Measurements from ENCODE around the gene ADAM23. TPM values are rescaled to one million over a fixed set of nuclear protein-coding genes. Genes with fewer than 3 reads are reported as not detected.

ADAM23 gene
- total and polyA plus RNA-seq, 2 experiments from 2014 or later, result 11.8 to 15.9 TPM

DNA sequence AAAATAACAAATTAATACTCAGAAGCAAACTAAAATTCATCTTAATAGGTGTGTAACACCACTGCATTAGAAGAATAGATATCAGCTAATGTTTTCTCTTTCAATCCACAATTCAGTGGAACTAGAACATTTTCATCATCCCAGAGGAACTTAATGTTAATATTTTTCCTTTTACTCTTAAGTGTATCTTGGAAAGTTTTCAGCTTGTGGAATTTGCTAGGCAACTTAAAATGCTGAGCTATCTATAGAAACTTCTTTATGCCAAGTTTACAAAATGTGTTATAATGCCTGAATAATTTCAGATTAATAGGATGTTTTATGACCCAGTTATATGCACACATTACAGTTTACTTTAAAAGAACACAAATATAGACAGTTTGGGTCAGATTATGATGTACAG lies 112.4 kb downstream of the ADAM23 start:
- no peak overlapping the region for H3K4me3 ChIP-seq
- no peak for DNase-seq (ENCODE audit: low spot score)
- H4K20me1 ChIP-seq (replicated peaks; ENCODE audit: insufficient read depth), result no peaks in the 10 kb centered on the region
- no peaks in the 10 kb centered on the region for H3K4me1 Mint-ChIP-seq
- H3K27me3 Mint-ChIP-seq (ENCODE audit: insufficient read depth, low read depth, poor library complexity), result no peaks in the 10 kb centered on the region
- no peaks in the 10 kb centered on the region for H3F3A ChIP-seq (replicated peaks; ENCODE audit: low read depth)
- no peak overlapping the region for H3K27ac ChIP-seq (ENCODE audit: low read depth)
- H3K36me3 Mint-ChIP-seq (ENCODE audit: low read depth), result no peaks in the 10 kb centered on the region; the same call in 2 of the 3 replicates
- no peak for ATAC-seq
- no peak overlapping the region for H3K27ac Mint-ChIP-seq
- no peaks in the 10 kb centered on the region for H3K27me3 ChIP-seq (ENCODE audit: insufficient read depth)
- no peaks in the 10 kb centered on the region for H3K36me3 ChIP-seq (ENCODE audit: insufficient read depth)
- H3K9me2 ChIP-seq (ENCODE audit: insufficient read depth), result no peaks in the 10 kb centered on the region
- no peak overlapping the region for H3K4me2 ChIP-seq
- H2AFZ ChIP-seq, result no peak overlapping the region
- no peaks in the 10 kb centered on the region for H3K79me2 ChIP-seq (replicated peaks; ENCODE audit: insufficient read depth)
- no peak overlapping the region for H3K4me3 Mint-ChIP-seq
- H3K9me3 Mint-ChIP-seq, result no peaks in the 10 kb centered on the region
- no peaks in the 10 kb centered on the region for H3K4me1 ChIP-seq (ENCODE audit: insufficient read depth)
- no peak for TF ChIP-seq ZNF114 (CRISPR knock-in tag; IDR thresholded peaks at IDR 0.05)
- TF ChIP-seq, protein P1, sequence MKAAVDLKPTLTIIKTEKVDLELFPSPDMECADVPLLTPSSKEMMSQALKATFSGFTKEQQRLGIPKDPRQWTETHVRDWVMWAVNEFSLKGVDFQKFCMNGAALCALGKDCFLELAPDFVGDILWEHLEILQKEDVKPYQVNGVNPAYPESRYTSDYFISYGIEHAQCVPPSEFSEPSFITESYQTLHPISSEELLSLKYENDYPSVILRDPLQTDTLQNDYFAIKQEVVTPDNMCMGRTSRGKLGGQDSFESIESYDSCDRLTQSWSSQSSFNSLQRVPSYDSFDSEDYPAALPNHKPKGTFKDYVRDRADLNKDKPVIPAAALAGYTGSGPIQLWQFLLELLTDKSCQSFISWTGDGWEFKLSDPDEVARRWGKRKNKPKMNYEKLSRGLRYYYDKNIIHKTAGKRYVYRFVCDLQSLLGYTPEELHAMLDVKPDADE (IDR thresholded peaks at IDR 0.05), result no peak
- no peak for TF ChIP-seq EZH2phosphoT487 (IDR thresholded peaks at IDR 0.05; ENCODE audit: unreplicated experiment)

GRCh38 chr2:206556357-206556949 lies 113.1 kb downstream of the ADAM23 start:
- Histone ChIP-seq H3K79me2 (replicated peaks; ENCODE audit: insufficient read depth) (no peaks in the 10 kb centered on the region), H3F3A (replicated peaks; ENCODE audit: low read depth) (no peaks in the 10 kb centered on the region), H3K4me3 (no peak overlapping the region), H3K27me3 (ENCODE audit: insufficient read depth) (no peaks in the 10 kb centered on the region), H3K4me1 (ENCODE audit: insufficient read depth) (no peaks in the 10 kb centered on the region), H4K20me1 (replicated peaks; ENCODE audit: insufficient read depth) (no peaks in the 10 kb centered on the region), H3K4me2 (no peak overlapping the region), H2AFZ (no peak overlapping the region), H3K36me3 (ENCODE audit: insufficient read depth) (no peaks in the 10 kb centered on the region), H3K27ac (ENCODE audit: low read depth) (no peak overlapping the region), H3K9me2 (ENCODE audit: insufficient read depth) (no peaks in the 10 kb centered on the region)
- TF ChIP-seq, protein P2, sequence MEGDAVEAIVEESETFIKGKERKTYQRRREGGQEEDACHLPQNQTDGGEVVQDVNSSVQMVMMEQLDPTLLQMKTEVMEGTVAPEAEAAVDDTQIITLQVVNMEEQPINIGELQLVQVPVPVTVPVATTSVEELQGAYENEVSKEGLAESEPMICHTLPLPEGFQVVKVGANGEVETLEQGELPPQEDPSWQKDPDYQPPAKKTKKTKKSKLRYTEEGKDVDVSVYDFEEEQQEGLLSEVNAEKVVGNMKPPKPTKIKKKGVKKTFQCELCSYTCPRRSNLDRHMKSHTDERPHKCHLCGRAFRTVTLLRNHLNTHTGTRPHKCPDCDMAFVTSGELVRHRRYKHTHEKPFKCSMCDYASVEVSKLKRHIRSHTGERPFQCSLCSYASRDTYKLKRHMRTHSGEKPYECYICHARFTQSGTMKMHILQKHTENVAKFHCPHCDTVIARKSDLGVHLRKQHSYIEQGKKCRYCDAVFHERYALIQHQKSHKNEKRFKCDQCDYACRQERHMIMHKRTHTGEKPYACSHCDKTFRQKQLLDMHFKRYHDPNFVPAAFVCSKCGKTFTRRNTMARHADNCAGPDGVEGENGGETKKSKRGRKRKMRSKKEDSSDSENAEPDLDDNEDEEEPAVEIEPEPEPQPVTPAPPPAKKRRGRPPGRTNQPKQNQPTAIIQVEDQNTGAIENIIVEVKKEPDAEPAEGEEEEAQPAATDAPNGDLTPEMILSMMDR (conservative IDR thresholded peaks at IDR 0.05; ENCODE audit: low read depth in 2 of 2), result peak; percentile 58 to 74
- TF ChIP-seq STAT1 (IDR thresholded peaks at IDR 0.05; ENCODE audit: unreplicated experiment), result no peak
- TF ChIP-seq, protein P3, sequence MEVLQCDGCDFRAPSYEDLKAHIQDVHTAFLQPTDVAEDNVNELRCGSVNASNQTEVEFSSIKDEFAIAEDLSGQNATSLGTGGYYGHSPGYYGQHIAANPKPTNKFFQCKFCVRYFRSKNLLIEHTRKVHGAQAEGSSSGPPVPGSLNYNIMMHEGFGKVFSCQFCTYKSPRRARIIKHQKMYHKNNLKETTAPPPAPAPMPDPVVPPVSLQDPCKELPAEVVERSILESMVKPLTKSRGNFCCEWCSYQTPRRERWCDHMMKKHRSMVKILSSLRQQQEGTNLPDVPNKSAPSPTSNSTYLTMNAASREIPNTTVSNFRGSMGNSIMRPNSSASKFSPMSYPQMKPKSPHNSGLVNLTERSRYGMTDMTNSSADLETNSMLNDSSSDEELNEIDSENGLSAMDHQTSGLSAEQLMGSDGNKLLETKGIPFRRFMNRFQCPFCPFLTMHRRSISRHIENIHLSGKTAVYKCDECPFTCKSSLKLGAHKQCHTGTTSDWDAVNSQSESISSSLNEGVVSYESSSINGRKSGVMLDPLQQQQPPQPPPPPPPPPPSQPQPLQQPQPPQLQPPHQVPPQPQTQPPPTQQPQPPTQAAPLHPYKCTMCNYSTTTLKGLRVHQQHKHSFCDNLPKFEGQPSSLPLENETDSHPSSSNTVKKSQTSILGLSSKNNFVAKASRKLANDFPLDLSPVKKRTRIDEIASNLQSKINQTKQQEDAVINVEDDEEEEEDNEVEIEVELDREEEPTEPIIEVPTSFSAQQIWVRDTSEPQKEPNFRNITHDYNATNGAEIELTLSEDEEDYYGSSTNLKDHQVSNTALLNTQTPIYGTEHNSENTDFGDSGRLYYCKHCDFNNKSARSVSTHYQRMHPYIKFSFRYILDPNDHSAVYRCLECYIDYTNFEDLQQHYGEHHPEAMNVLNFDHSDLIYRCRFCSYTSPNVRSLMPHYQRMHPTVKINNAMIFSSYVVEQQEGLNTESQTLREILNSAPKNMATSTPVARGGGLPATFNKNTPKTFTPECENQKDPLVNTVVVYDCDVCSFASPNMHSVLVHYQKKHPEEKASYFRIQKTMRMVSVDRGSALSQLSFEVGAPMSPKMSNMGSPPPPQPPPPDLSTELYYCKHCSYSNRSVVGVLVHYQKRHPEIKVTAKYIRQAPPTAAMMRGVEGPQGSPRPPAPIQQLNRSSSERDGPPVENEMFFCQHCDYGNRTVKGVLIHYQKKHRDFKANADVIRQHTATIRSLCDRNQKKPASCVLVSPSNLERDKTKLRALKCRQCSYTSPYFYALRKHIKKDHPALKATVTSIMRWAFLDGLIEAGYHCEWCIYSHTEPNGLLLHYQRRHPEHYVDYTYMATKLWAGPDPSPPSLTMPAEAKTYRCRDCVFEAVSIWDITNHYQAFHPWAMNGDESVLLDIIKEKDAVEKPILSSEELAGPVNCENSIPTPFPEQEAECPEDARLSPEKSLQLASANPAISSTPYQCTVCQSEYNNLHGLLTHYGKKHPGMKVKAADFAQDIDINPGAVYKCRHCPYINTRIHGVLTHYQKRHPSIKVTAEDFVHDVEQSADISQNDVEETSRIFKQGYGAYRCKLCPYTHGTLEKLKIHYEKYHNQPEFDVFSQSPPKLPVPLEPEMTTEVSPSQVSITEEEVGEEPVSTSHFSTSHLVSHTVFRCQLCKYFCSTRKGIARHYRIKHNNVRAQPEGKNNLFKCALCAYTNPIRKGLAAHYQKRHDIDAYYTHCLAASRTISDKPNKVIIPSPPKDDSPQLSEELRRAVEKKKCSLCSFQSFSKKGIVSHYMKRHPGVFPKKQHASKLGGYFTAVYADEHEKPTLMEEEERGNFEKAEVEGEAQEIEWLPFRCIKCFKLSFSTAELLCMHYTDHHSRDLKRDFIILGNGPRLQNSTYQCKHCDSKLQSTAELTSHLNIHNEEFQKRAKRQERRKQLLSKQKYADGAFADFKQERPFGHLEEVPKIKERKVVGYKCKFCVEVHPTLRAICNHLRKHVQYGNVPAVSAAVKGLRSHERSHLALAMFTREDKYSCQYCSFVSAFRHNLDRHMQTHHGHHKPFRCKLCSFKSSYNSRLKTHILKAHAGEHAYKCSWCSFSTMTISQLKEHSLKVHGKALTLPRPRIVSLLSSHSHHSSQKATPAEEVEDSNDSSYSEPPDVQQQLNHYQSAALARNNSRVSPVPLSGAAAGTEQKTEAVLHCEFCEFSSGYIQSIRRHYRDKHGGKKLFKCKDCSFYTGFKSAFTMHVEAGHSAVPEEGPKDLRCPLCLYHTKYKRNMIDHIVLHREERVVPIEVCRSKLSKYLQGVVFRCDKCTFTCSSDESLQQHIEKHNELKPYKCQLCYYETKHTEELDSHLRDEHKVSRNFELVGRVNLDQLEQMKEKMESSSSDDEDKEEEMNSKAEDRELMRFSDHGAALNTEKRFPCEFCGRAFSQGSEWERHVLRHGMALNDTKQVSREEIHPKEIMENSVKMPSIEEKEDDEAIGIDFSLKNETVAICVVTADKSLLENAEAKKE (CRISPR knock-in tag; IDR thresholded peaks at IDR 0.05), result no peak
- TF ChIP-seq CREB1 (CRISPR knock-in tag; IDR thresholded peaks at IDR 0.05; ENCODE audit: low read depth), result no peak
- no peak for TF ChIP-seq NANOG (IDR thresholded peaks at IDR 0.05; ENCODE audit: borderline replicate concordance)
- no peaks in the 10 kb centered on the region for H3K27me3 Mint-ChIP-seq (ENCODE audit: insufficient read depth, low read depth, poor library complexity)
- peak; percentile 34; the same call in 1 of the 3 replicates for ATAC-seq
- no peak overlapping the region for H3K27ac Mint-ChIP-seq
- H3K36me3 Mint-ChIP-seq (ENCODE audit: low read depth), result no peaks in the 10 kb centered on the region
- H3K4me3 Mint-ChIP-seq, result no peak overlapping the region
- peak; percentile 72 for DNase-seq (ENCODE audit: low spot score)
- H3K4me1 Mint-ChIP-seq, result no peaks in the 10 kb centered on the region
- no peaks in the 10 kb centered on the region for H3K9me3 Mint-ChIP-seq

Data from GM23338 (cell line).